HuH-7.5 (cell line): ENCODE data around the gene LY9.

Experiments
- DNase-seq: peaks from one replicate; pipeline ENCODE4 v3.0.0; 2011; ENCODE audit warnings: low spot score

LY9 gene, protein sequence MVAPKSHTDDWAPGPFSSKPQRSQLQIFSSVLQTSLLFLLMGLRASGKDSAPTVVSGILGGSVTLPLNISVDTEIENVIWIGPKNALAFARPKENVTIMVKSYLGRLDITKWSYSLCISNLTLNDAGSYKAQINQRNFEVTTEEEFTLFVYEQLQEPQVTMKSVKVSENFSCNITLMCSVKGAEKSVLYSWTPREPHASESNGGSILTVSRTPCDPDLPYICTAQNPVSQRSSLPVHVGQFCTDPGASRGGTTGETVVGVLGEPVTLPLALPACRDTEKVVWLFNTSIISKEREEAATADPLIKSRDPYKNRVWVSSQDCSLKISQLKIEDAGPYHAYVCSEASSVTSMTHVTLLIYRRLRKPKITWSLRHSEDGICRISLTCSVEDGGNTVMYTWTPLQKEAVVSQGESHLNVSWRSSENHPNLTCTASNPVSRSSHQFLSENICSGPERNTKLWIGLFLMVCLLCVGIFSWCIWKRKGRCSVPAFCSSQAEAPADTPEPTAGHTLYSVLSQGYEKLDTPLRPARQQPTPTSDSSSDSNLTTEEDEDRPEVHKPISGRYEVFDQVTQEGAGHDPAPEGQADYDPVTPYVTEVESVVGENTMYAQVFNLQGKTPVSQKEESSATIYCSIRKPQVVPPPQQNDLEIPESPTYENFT

DNA sequence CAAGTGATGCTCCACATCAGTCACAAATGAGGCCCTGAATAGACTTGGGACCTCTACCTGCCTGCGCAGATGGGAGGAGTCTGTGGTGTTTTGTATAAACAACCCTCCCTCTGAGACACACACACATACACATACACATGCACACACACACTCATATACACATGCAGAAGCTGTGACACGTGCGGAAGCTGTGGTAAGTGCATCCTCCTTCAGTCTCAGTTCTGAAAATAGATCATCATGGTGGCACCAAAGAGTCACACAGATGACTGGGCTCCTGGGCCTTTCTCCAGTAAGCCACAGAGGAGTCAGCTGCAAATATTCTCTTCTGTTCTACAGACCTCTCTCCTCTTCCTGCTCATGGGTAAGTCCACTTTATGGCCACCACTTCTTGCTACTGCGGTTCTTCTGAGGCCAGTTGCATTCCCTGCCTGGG lies at the start of gene LY9:
TSS of gene LY9 (plus strand) at position 224 of the 433 bp plus-strand sequence. CDS start at position 238, 14 bp downstream.
- no peak for DNase-seq

DNA sequence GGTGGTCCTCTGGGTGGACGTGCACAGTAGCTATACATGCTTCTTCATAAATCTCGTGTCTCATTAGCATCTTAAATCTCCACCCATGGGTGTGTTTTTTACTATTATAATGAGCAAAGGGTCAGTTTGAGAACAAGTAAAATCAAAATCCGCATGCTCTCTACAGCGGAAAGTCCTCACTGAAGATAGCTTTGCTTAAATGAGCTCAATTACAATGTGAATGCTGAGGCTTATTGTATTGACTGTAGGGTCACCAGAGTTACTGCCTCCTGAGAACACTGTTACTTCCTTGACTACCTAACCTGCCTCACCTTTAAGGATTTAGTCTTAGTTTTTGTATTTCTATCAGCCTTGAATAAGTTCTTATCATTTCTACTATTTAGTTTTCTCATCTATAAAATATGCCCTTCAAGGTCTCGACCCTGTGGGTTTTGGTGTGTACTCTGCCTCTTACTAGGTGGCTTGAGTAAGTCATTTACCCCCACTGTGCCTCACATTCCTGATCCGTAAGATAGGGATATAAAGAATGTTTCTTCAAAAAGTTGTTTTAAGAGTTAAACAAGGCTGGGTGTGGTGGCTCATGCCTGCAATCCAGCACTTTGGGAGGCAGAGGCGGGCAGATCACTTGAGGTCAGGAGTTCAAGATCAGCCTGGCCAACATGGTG lies 49.0 kb upstream of the LY9 start:
- no peak for DNase-seq

DNA sequence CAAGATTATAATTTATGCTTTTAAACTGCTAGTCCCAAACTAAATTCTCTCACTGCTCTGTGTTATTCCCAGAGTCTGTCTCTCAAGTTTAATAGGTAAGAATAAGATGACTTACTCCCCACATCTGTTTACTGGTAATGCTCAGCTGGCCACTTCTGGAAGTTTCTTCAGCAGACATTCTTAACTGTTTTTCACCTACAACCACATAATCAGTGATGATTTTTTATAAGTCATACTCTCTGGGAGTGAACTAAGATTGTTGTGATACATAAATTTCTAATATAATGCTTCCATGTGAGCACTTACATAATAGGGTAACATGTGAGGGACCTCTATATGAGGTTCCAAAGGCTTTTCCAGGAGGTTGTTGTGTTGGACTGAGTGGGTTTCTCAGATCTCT lies 48.3 kb upstream of the LY9 start:
- DNase-seq: no peak

DNA sequence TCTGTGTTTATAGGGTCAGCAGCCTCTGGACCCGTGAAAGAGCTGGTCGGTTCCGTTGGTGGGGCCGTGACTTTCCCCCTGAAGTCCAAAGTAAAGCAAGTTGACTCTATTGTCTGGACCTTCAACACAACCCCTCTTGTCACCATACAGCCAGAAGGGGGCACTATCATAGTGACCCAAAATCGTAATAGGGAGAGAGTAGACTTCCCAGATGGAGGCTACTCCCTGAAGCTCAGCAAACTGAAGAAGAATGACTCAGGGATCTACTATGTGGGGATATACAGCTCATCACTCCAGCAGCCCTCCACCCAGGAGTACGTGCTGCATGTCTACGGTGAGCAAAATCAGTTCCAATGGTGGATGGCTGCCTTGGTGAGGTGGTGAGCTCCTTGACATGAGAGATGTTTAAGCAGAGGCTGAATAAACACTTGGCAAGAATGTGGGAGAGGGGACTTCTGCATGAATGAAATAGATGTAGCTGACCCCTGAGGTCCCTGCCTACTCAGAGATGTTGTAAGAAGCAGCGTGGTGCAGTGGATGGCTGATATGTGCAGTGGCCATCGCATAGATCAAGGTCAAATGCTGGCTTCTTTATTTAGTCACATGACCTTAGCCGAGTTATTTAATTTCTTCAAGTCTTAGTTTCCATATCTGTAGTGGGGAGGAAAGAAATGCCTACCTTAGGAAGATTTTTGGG lies 47.6 kb upstream of the LY9 start:
- no peak for DNase-seq

DNA sequence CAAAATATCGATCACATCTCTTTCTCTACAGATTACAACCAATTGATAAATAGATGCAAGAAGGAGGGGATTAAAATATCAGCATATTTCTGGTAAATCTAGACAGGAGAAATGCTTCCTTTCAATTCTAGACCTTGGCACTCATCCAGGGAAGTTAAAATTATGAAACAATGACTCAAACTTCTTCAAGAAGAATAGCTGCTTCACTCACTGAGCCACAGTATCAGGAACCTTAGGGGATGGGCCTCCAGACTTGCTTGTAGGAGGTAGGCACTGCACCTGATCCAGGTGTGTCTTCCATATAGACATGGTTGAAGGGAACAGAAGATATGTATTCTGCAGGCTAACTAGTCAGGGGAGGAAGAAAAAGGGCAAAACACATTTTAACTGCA lies 47.1 kb upstream of the LY9 start:
- DNase-seq: no peak

DNA sequence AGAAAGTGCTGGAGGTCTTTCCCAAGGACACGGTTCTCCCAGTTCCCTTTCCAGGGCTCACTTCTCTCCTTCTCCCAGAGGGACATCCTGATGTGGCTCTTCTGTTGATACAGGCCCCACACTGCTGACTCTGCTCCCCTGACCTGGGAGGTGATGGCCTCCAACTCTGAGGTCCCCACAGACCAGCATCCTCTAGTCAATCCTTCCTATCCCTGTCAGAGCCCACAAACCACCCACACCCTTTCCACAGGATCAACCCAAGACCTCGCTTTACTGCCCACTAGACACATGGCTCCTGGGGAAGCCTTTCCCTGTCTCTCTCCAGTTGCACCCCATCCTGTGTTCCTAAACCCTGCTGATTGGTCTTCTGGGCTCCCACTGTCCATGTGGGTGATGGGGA lies 45.4 kb upstream of the LY9 start:
- DNase-seq: no peak

DNA sequence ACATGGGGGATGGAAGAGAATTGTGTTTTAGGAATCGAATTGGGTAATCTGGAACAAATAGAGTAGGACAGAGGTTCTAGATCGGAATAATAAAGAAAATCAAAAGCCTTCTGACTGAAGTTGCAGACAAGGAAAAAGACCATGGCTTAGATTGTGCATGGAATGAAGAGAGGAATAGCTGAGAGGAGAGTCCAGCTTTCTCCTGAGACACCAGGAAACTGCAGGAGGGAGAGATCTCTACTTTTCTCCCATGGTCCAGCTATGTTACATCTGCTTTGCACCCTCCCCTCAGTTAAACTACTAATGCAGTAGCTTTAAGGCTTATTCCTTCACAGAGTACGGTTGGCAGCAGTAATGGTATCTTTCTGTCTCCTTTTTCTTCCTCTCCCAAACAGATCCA lies 43.6 kb upstream of the LY9 start:
- no peak for DNase-seq

DNA sequence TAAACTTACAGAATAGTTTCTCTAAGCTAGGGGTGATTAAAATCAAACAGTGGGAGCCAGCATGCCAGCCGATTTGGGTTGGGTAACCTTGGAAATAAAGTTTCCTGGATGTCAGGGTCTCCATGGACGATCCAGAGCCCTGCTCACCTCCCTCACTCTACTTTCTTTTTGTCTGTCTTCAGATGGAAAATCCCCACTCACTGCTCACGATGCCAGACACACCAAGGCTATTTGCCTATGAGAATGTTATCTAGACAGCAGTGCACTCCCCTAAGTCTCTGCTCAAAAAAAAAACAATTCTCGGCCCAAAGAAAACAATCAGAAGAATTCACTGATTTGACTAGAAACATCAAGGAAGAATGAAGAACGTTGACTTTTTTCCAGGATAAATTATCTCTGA lies 43.0 kb upstream of the LY9 start:
- no peak for DNase-seq

DNA sequence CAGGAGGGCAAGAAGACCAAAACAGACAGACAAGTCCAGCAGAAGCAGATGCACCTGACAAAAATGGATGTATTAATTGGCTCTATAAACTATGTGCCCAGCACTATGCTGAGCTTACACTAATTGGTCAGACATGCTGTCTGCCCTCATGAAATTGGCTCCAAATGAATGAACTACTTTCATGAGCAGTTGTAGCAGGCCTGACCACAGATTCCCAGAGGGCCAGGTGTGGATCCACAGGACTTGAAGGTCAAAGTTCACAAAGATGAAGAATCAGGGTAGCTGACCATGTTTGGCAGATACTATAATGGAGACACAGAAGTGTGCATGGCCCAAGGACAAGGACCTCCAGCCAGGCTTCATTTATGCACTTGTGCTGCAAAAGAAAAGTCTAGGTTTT lies 42.4 kb upstream of the LY9 start:
- no peak for DNase-seq

DNA sequence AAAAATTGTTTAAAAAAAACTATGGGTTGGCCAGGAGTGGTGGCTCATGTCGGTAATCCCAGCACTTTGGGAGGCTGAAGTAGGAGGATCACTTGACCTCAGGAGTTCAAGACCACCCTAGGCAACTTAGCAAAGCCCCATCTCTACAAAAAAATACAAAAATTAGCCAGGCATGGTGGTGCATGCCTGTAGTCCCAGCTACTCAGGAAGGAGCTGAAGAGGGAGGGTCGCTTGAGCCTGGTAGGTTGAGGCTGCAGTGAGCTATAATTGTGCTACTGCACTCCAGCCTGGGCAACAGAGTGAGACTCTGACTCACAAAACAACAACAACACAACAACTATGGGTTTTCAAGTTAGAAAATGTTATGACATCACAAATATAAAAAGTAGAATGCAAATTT lies 40.5 kb upstream of the LY9 start:
- DNase-seq: no peak

DNA sequence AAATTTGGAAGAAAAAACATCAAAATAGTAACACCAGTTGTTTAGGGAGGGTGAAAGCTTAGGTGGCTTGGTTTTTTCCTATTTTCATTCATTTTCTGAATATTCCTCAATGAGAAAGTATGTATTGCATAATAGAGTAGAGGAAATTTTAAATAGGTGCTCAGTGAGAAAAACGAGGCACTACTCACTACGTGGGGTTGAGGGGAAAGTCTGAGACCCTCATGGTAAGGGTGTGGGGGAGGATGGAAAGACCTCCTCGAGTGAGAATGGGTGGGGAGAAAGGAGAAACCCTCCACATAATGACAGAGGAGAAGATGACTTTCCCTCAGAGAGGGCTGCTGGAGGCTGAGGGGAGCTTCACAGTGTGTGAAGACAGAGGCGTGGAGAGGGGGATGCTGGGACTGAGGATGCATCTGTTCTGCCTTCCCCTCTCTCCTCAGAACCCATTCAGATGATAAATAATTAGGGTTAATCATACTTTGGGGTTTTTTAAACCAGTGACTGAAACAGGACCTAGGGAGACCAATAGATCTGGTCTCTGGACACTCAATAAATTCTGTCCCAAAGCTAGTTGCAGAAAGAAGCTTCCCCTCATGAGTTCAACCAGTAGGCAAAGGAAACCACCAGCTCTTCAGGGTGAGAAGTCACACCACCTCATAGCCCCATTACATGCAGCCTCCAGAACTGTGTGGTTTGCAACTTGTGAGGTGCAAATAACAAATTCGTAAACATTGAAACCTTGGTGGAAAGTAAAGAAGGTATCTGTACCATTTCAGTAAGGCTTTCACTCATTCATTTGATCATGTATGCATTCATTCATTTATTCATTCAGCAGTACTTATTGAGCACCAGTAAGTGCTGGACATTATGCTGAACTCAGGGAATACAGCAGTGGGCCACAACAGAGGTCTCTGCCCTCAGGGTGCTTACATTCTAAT lies 39.8 kb upstream of the LY9 start:
- DNase-seq: no peak

DNA sequence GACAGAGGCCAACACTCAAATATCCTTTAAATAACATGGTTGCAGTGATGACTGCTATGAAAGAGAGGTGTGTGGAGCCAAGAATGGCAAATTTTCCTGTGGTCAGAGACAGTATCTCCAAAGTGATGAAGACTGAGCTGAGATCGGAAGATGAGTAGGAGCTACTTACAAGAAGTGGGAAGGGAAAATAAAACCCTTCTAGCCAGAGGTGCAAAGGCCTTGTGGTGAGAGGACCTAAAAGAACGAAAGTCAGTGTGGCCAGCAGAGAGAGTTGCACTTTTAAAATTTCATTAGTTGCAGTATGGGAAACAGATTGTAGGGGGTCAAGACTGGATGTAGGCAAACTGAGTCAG lies 39.1 kb upstream of the LY9 start:
- no peak for DNase-seq

DNA sequence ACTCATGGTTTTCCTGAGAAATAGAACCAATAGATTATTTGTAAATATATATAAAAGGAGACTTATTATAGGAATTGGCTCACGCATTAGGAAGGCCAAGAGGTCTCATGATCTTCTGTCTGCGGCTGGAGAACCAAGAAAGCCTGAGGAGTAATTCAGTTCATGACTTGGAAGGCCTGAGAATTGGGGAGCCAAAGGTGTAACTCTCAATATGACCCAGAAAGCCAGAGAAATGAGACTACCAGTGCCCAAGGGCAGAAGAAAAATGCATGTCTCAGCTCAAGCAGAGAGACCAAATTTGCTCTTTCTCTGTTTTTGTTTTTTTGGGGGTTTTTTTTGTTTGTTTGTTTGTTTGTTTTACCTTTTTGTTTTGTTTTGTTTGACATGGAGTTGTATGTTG lies 37.5 kb upstream of the LY9 start:
- DNase-seq: no peak

DNA sequence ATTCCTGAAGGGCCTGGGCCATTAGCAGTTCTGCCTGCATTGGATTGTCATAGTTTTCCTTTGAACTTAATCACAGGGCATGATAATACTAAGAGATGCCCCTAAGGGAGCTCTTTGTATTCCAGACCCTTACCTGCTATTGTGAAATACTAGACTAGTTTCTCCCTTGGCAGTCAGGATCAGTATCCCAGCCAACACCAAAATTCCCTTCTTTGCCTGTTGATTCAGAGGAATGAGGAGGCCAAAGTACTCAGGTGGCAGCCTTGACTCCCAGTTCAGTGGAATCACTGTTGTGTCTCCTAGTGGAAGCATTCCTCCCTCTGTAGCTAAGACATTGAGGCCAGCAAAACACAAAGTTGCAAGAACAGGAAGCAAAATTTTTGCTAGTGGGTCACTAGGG lies 36.2 kb upstream of the LY9 start:
- DNase-seq: no peak

DNA sequence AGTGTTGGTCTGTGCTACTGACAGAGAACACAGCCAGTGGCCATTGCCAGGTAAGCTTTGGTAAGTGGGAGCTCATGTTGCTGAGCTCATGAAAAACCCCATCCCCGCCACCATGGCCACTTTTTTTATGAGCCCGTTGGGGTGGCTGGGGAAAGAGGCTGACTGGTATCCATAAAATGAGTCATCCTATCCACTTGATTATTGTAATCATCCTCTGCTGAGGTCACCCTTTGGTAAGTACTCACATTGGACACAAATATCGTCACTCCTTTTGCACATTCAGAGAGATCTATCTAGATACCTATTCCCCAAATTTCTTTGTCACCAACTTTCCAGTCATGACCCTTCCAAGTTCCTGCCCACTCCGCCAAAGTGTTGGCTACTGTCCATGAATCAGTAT lies 34.9 kb upstream of the LY9 start:
- DNase-seq: no peak

DNA sequence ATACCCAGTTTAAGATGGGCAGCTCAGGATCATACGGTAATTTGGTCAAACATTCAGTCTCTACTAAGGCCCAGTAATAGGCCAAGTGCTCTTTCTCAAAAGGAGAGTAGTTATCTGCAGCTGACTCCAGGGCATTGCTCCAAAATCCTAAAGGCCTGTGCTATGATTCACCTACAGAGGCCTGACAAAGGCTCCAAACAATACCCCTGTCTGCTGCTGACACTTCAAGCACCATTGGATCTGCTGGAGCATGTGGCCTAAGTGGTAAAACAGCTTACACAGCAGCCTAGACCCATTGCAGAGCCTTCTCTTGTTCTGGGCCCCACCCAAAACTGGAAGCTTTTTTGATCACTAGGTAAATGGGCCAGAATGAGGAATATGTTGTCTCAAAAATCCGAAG lies 34.1 kb upstream of the LY9 start:
- no peak for DNase-seq

DNA sequence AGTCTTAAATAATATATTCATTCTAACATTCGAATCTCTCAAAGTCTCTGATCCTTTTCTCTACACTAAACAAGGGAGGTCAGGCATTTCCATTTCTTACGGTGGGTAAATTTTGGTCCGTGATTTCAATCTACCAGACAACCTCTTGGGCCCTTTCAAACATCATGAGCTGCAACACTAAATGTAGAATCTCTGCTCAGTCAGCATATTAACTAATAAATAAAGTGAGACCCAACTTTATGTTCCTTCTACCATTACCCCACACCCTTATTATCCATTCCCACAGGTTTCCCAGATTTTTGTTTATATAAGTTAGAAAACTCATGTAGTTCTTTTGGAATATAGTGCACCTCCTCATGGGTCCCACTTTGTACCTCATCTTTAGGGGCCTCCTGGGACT lies 32.0 kb upstream of the LY9 start:
- no peak for DNase-seq

DNA sequence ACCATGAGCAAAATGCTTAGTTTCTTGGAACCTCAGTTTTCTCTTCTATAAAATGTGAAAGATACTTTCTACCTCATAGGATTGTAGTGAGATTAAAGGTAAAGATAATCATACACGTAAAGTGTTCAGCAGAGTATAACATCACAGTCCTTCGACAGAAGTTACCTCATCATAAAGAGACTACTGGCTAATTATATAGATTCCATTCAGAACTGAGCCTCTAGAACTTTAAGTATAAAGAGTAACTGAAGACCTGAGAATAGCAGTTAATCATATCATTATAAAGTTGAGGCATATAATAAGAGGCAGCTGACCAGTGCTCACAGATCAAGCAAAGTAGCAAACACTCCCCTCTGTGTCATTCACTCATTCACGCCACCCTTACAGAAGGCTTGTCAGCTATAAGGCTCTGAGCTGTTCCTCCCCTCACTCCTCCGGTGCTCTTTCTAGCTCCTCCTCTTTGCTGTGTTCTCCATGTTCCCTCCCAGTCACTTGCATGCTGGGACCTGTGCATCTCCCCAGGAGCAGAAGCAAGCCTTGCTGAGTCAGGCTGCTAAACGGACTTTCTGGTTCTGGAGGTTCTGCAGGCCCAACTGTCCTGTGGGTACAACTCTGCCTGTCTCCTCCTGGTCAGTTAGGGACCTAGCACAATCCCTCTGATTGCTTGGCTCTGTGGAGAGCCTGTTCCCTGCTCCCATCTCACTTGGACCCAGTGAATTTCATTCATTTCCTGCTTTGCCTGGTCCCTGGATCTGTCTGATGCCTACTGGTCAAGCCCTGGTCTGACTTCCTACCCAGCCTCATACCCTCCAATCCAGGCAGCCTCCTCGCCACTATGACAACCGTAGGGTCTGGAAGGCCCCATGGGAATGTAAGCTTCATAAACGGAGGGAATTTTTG lies 28.3 kb upstream of the LY9 start:
- no peak for DNase-seq

DNA sequence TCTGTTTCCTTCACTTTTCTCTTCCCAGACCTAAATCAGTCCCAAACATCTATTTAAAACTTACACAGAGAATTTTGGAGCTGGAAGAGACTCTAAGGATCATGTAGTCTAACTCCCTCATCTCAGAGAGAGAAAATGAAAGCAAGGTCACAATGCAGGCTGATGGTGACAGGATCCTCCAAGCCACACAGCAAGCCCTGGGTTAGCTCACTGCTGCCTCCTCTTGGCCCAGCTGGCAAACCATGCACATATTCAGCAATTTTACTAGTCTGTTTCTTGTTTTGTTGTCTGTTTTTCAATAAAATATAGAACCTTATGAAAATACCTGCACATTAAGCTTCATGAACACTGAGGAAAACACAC lies 27.7 kb upstream of the LY9 start:
- DNase-seq: no peak

DNA sequence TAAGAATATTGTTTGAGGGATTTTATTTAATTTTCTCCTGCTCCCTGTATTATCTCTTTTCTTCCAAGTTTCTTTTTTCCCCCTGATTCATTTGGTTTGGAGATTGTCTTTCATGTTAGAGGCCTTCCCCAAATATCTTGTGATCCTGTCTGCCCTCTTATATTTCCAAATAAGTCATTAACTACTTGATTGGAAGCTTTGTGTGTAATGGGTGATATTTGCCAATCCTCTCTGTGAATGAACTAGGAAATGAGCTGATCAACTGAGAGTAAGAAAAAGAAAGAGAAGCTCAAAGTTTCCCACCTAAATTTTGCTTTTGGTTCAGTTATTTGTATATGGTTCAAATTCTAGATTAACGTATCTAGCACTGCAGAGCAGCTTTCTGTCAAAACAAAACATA lies 23.6 kb upstream of the LY9 start:
- no peak for DNase-seq

DNA sequence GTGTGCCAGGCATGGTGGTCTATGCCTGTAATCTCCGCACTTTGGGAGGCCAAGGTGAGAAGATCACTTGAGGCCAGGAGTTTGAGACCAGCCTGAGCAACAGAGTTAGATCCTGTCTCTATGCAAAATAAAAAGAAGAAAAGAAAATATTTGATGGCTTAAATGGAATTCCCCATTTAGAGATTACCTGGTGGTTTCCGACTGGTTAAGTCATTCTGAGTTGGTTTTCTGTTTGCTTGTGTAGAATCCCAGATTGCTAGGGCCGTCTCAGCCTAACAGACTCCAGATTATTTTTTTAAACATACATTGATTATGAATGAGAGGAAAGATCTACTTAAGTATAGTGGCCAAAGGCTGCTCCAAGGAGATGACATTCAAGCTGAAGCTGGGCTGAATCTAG lies 22.9 kb upstream of the LY9 start:
- DNase-seq: no peak
